ENCODE data around the gene ZSCAN10.

GRCh38 chr16:3115003-3115402, 15.9 kb upstream of the ZSCAN10 start:
- TF ChIP-seq TAF1 (IDR thresholded peaks at IDR 0.05; ENCODE audit: borderline replicate concordance, insufficient read depth, low read length): no peak
- no peak for TF ChIP-seq POLR2AphosphoS5 (IDR thresholded peaks at IDR 0.05; ENCODE audit: low read depth, low read length)

Measured in PFSK-1 (cell line).